ENCODE results near the gene CIDEB. TPM values are rescaled to one million over a fixed set of nuclear protein-coding genes. Genes with fewer than 3 reads are reported as not detected.

Gene CIDEB
- total and polyA plus RNA-seq, 10 of the 15 experiments (the other 5 are each of a cell fraction or from before 2014, with no cell fraction given): 0.34 to 6.3 (median 3.2) TPM

GRCh38 chr14:24332268-24332993, 24.7 kb upstream of the CIDEB start:
- H3K4me3 ChIP-seq: peak overlapping the region; percentile 35; the same call in 1 of the 2 replicates
- 3% methylated on average over 55 of the region's 56 CpGs for WGBS (ENCODE audit: insufficient coverage, insufficient replicate concordance, low lambda C conversion rate, missing lambda C conversion rate)
- intact Hi-C loops (cut with micrococcal nuclease; ENCODE audit: unreplicated experiment): loop anchor here (1.0 to 5.0 kb wide), 2 partner anchors 35 to 89 kb away; partner anchors contain the start of gene NFATC4
- no peaks in the 10 kb centered on the region for H3K9me3 ChIP-seq (replicated peaks; ENCODE audit: control insufficient read depth, insufficient read depth, low read length)
- SMC1A ChIA-PET (ENCODE audit: uncharacterized antibody, unreplicated experiment): interaction anchor here (0.5 to 4.9 kb wide), 18 partner anchors 22 to 1155 kb away, joined by 3 to 77 read pairs (median 3); partner anchors contain the start of genes CBLN3, CIDEB, DCAF11 and KHNYN
- POLR2A ChIA-PET: interaction anchor here (0.7 to 4.0 kb wide), 7 partner anchors 19 to 441 kb away, joined by 3 to 42 read pairs (median 3); partner anchors contain the start of genes CBLN3 and KHNYN
- RAD21 ChIA-PET (ENCODE audit: unreplicated experiment): interaction anchor here (0.6 to 5.0 kb wide), 27 partner anchors 10 to 742 kb away, joined by 3 to 141 read pairs (median 4); partner anchors contain the start of genes CBLN3, CIDEB, DHRS1 and KHNYN
- DNase-seq (ENCODE audit: low read depth, low spot score): peak; percentile 60
- peak; percentile 88 for ATAC-seq
- no peaks in the 10 kb centered on the region; a peak in 1 of 4 replicates for H3K36me3 ChIP-seq (ENCODE audit: control insufficient read depth in 2 of 2, insufficient read depth in 2 of 2, low read length in 1 of 2)
- H3K27me3 ChIP-seq (replicated peaks in 1 of 2; ENCODE audit: control insufficient read depth in 2 of 2, insufficient read depth in 2 of 2, low read length in 1 of 2): peaks cover 2 to 12% of the 10 kb centered on the region in 2 experiments; a peak in 3 of 4 replicates
- no peak overlapping the region for H3K27ac ChIP-seq (ENCODE audit: control insufficient read depth, insufficient read depth)
- no peaks in the 10 kb centered on the region for H4K20me1 ChIP-seq (ENCODE audit: control insufficient read depth, insufficient read depth)
- no TSS peak for BruUV-seq (replicated peaks)
- peak overlapping the region; percentile 48 for H2AFZ ChIP-seq (ENCODE audit: control insufficient read depth, low read depth, low read length)
- H3K4me2 ChIP-seq (ENCODE audit: control insufficient read depth, insufficient read depth): peak overlapping the region; percentile 96
- no peak overlapping the region for H3K9ac ChIP-seq (ENCODE audit: control insufficient read depth, insufficient read depth, low read length)
- FAIRE-seq: peak; percentile 96
- H3K4me1 ChIP-seq (ENCODE audit: control insufficient read depth, insufficient read depth, low read length): peaks cover 18% of the 10 kb centered on the region
- no peaks in the 10 kb centered on the region for H3K79me2 ChIP-seq (ENCODE audit: control insufficient read depth, insufficient read depth, low read length)
- CTCF ChIA-PET: interaction anchor here (0.7 to 16.6 kb wide), 28 partner anchors 8 to 1075 kb away, joined by 3 to 452 read pairs (median 8); partner anchors contain the start of genes CBLN3, CIDEB, KHNYN and LTB4R
- in situ Hi-C loops (cut with MboI): loop anchor here (5.0 kb wide), 1 partner anchor 100 kb away; no protein-coding TSS in a partner anchor
- no peak for TF ChIP-seq GABPA (IDR thresholded peaks at IDR 0.05; ENCODE audit: low read depth)
- no peak for TF ChIP-seq SIX5 (IDR thresholded peaks at IDR 0.05; ENCODE audit: low read depth, low read length, severe bottlenecking)
- TF ChIP-seq ZNF207 (IDR thresholded peaks at IDR 0.05; ENCODE audit: borderline replicate concordance): no peak
- no peak for TF ChIP-seq MYC (IDR thresholded peaks at IDR 0.05; ENCODE audit: insufficient read depth, insufficient read length, insufficient replicate concordance, low read length, severe bottlenecking)
- TF ChIP-seq PRDM15 (CRISPR knock-in tag; IDR thresholded peaks at IDR 0.05): no peak
- TF ChIP-seq BHLHE40 (IDR thresholded peaks at IDR 0.05; ENCODE audit: borderline replicate concordance in 1 of 2, low read depth in 2 of 2, low read length in 1 of 2): no peak
- TF ChIP-seq YBX1 (IDR thresholded peaks at IDR 0.05): no peak
- no peak for TF ChIP-seq ZBTB4 (CRISPR knock-in tag; IDR thresholded peaks at IDR 0.05)
- TF ChIP-seq SPI1 (IDR thresholded peaks at IDR 0.05; ENCODE audit: borderline replicate concordance, insufficient read depth, low read depth, low read length): no peak
- TF ChIP-seq BACH1 (IDR thresholded peaks at IDR 0.05; ENCODE audit: borderline replicate concordance): no peak
- TF ChIP-seq RFX5 (IDR thresholded peaks at IDR 0.05; ENCODE audit: low read depth, low read length): no peak
- no peak for TF ChIP-seq EP300 (IDR thresholded peaks at IDR 0.05; ENCODE audit: borderline replicate concordance in 1 of 2, control insufficient read depth in 1 of 2, low read depth in 2 of 2, low read length in 2 of 2)
